Testis (tissue), 3 donors: ENCODE measurements around the gene EXOC4. TPM values are rescaled to one million over a fixed set of nuclear protein-coding genes. Genes with fewer than 3 reads are reported as not detected.

Experiments used
- DNase-seq: peaks from one replicate; pipeline ENCODE4 v3.0.0-alpha.2; 2019
- H3K27ac ChIP-seq, 2 donors: fragments of 200-600 bp; sonication (generic); one replicate each; pipeline ENCODE4 v1.5.1; 2019
- H3K27me3 ChIP-seq: fragments of 200-600 bp; sonication (generic); one replicate; pipeline ENCODE4 v1.5.1; 2019
- H3K36me3 ChIP-seq: fragments of 200-600 bp; sonication (generic); one replicate; pipeline ENCODE4 v1.5.1; 2017; ENCODE audit warnings: low read depth; ENCODE audit errors: missing control alignments
- H3K4me1 ChIP-seq: fragments of 200-600 bp; sonication (generic); one replicate; pipeline ENCODE4 v1.5.1; 2019
- H3K4me3 ChIP-seq, 2 donors: fragments of 200-600 bp; sonication (generic); one replicate each; pipeline ENCODE4 v1.5.1; 2017 to 2019
- H3K9me3 ChIP-seq: fragments of 200-600 bp; sonication (generic); one replicate; pipeline ENCODE4 v1.5.1; 2017
- CTCF ChIP-seq, 3 experiments: fragments of 450-650 bp in 2 of 3; fragments of 200-600 bp in 1 of 3; sonication (generic) in 1 of 3; IDR thresholded peaks; one replicate each; pipeline ENCODE4 v1.5.1; 2016 to 2019; ENCODE audit warnings: antibody characterized with exemption in 3 of 3, mild to moderate bottlenecking in 2 of 3, moderate library complexity in 1 of 3
- POLR2A ChIP-seq: fragments of 450-650 bp; IDR thresholded peaks from one replicate; pipeline ENCODE4 v1.6.1; 2017; ENCODE audit warnings: antibody characterized with exemption, mild to moderate bottlenecking, moderate library complexity
- WGBS, 2 donors: methylation state at CpG; one replicate each; pipeline ENCODE4 v1.1.5; 2018; 5-methylcytosine and 5-hydroxymethylcytosine counted together
- intact Hi-C: fragments of 100-400 bp; cut with DNase I; formaldehyde crosslinking; loops from one replicate; pipeline ENCODE4 v1.15.1; 2023; ENCODE audit warnings: low total_unique reads
- polyA plus RNA-seq: library from polyadenylated mRNA; stranded (reverse); fragments of 350-450 nt; fragmentation: Illumina TruSeq; extraction: RNeasy Lipid Tissue Mini Kit (QIAGEN cat#74804); gene quantifications from one replicate; pipeline ENCODE4 v1.2.3, GENCODE V29; 2014; ENCODE audit warnings: low read depth, low replicate concordance; ENCODE audit not compliant: insufficient read depth
- total RNA-seq, 2 donors: library from RNA; depleted of rRNA; stranded (reverse); fragments of >200 nt; gene quantifications; one replicate each; pipeline ENCODE4 v1.2.3, GENCODE V29; 2016

EXOC4 gene
- total and polyA plus RNA-seq, 3 donors from 2014 or later, result 47.4 to 169 (median 142) TPM

DNA sequence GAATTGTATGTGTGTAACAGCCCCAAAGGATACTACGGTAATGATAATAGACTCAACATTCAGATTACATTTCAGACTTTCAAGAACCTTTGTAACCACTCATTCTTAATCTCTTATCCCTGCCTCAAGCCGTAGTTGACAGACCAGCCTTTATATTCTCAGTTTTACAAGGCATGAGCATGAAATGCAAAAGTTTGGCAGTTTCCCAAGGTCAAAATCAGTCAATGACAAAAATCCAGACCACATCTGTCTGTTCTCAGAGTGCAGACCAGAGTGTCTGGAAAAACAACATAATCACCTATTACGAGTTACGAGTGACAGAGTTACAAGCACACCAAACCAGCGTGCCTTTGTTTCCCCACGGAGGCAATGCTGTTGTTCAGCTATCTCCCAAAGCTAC lies 695.7 kb downstream of the EXOC4 start:
- no peaks in the 10 kb centered on the region for H3K9me3 ChIP-seq
- no peak for TF ChIP-seq POLR2A
- no peak for TF ChIP-seq CTCF (IDR thresholded peaks at IDR 0.05)
- no peaks in the 10 kb centered on the region for H3K4me1 ChIP-seq
- H3K27ac ChIP-seq, result no peak overlapping the region
- 65 to 85% methylated on average over 6 of the region's 6 CpGs for WGBS, 2 donors
- H3K36me3 ChIP-seq, result no peaks in the 10 kb centered on the region
- intact Hi-C loops, result no loop called here
- no peak overlapping the region for H3K4me3 ChIP-seq
- no peak for DNase-seq
- H3K27me3 ChIP-seq, result no peaks in the 10 kb centered on the region

GRCh38 chr7:133950855-133951254 lies 698.0 kb downstream of the EXOC4 start:
- H3K9me3 ChIP-seq, result no peaks in the 10 kb centered on the region
- DNase-seq, result no peak
- H3K27me3 ChIP-seq, result no peaks in the 10 kb centered on the region
- H3K4me1 ChIP-seq, result no peaks in the 10 kb centered on the region
- intact Hi-C loops, result no loop called here
- H3K36me3 ChIP-seq, result no peaks in the 10 kb centered on the region
- H3K4me3 ChIP-seq, result no peak overlapping the region
- WGBS, 2 donors, result 89 to 96% methylated on average over 4 of the region's 4 CpGs
- no peak for TF ChIP-seq CTCF (IDR thresholded peaks at IDR 0.05)
- TF ChIP-seq POLR2A, result no peak
- H3K27ac ChIP-seq, result no peak overlapping the region

DNA sequence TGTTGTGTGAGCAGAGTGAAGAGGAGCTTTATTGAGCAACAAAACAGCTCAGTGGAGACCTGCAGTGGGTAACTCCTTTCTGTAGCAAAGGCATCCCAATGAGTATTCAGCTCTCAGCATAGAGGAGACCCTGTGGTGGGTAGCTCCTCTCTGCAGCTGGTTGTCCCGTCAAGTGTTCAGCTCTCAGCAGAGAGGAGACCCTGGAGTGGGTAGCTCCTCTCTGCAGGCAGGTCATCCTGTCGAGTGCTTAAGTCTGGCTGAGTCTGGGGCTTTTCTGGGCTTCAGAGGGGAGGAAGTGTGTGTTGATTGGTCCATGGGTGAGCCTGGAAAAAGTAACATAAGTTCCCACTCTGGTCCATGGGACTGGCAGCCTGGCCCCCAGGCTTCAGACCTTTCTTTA lies 702.3 kb downstream of the EXOC4 start:
- H3K4me3 ChIP-seq, result no peak overlapping the region
- H3K36me3 ChIP-seq, result no peaks in the 10 kb centered on the region
- no peaks in the 10 kb centered on the region for H3K4me1 ChIP-seq
- H3K27me3 ChIP-seq, result no peaks in the 10 kb centered on the region
- H3K27ac ChIP-seq, result no peak overlapping the region
- 97 to 100% methylated on average over 2 of the region's 2 CpGs for WGBS, 2 donors
- H3K9me3 ChIP-seq, result no peaks in the 10 kb centered on the region
- DNase-seq, result no peak
- intact Hi-C loops, result no loop called here
- TF ChIP-seq POLR2A (no peak), CTCF (IDR thresholded peaks at IDR 0.05) (no peak)

- H3K36me3 ChIP-seq, result no peaks in the 10 kb centered on the region
- no peaks in the 10 kb centered on the region for H3K9me3 ChIP-seq
- H3K27ac ChIP-seq, result no peak overlapping the region
- no peak overlapping the region for H3K4me3 ChIP-seq
- H3K4me1 ChIP-seq, result no peaks in the 10 kb centered on the region
- H3K27me3 ChIP-seq, result no peaks in the 10 kb centered on the region
- DNase-seq, result no peak
- WGBS, 2 donors, result 82 to 84% methylated on average over 2 of the region's 2 CpGs
- intact Hi-C loops, result no loop called here
- no peak for TF ChIP-seq CTCF (IDR thresholded peaks at IDR 0.05)
- no peak for TF ChIP-seq POLR2A
Observed at GRCh38 chr7:133957845-133958244, 705.0 kb downstream of the EXOC4 start.

- Histone ChIP-seq H3K27me3 (no peaks in the 10 kb centered on the region), H3K27ac (no peak overlapping the region), H3K4me3 (no peak overlapping the region), H3K9me3 (no peaks in the 10 kb centered on the region), H3K4me1 (no peaks in the 10 kb centered on the region), H3K36me3 (no peaks in the 10 kb centered on the region)
- intact Hi-C loops, result no loop called here
- WGBS, 2 donors, result 91 to 100% methylated on average over 1 of the region's 1 CpG
- no peak for DNase-seq
- no peak for TF ChIP-seq CTCF (IDR thresholded peaks at IDR 0.05)
- no peak for TF ChIP-seq POLR2A
Observed at GRCh38 chr7:133958822-133959221, 705.9 kb downstream of the EXOC4 start.
